Bronchial epithelial cell (primary cell): Measurements from ENCODE around the gene SYDE2. TPM values are rescaled to one million over a fixed set of nuclear protein-coding genes. Genes with fewer than 3 reads are reported as not detected.

Experiments
- DNase-seq: peaks from one replicate; pipeline ENCODE4 v3.0.0-alpha.2; 2010; ENCODE audit warnings: low read depth
- FAIRE-seq: peaks from 2 replicates; lab custom pipeline; 2011; peaks lifted over from hg19 to GRCh38; lab: Jason Lieb, UNC
- H3K27me3 ChIP-seq: 2 replicates; pipeline ENCODE4 v1.5.1; 2011; ENCODE audit warnings: low read length; ENCODE audit not compliant: control insufficient read depth, insufficient read depth
- H3K36me3 ChIP-seq: 2 replicates; pipeline ENCODE4 v1.5.1; 2011; ENCODE audit warnings: low read length; ENCODE audit not compliant: control insufficient read depth, insufficient read depth
- H3K4me3 ChIP-seq: 2 replicates; pipeline ENCODE4 v1.5.1; 2011; ENCODE audit warnings: mild to moderate bottlenecking, low read depth, low read length, control low read depth
- CTCF ChIP-seq: IDR thresholded peaks from 2 replicates; pipeline ENCODE4 v1.5.1; 2011; ENCODE audit warnings: mild to moderate bottlenecking, moderate library complexity, low read length, control low read depth, inconsistent platforms; ENCODE audit not compliant: insufficient read depth, severe bottlenecking
- total RNA-seq: library from RNA; depleted of rRNA; stranded (reverse); fragments of >200 nt; gene quantifications from 2 replicates; pipeline ENCODE4 v1.2.1, GENCODE V29; 2014

Gene SYDE2
- total RNA-seq, 1 donor from 2014 or later = 4.7 TPM

- H3K27me3 ChIP-seq = no peaks in the 10 kb centered on the region
- H3K36me3 ChIP-seq = no peaks in the 10 kb centered on the region
- no peak for TF ChIP-seq CTCF
- H3K4me3 ChIP-seq = no peak overlapping the region
- no peak for FAIRE-seq
- no peak for DNase-seq
These were observed 22.4 kb downstream of the SYDE2 start for GRCh38 chr1:85178396-85178795.

DNA sequence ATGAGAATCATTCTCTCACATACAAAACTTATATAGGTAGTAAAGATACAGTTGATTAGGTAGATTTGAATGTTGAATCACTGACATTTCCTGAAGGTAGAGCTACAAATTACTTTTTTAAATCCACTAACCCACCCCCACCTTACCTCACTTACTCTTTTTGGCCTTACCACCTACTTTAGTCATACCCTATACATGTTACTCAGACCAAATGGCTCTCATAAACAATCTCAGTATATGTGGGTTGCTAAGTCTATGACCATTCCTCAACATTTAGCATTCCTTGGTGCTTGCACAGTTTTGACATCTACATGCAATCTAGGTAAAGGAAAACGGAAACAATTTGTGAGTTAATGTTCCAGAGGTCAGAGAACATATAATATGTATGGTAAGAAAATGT, 26.3 kb downstream of the SYDE2 start:
- Histone ChIP-seq H3K4me3 (no peak overlapping the region), H3K36me3 (no peaks in the 10 kb centered on the region), H3K27me3 (no peaks in the 10 kb centered on the region)
- no peak for TF ChIP-seq CTCF
- DNase-seq (no peak), FAIRE-seq (no peak)

DNA sequence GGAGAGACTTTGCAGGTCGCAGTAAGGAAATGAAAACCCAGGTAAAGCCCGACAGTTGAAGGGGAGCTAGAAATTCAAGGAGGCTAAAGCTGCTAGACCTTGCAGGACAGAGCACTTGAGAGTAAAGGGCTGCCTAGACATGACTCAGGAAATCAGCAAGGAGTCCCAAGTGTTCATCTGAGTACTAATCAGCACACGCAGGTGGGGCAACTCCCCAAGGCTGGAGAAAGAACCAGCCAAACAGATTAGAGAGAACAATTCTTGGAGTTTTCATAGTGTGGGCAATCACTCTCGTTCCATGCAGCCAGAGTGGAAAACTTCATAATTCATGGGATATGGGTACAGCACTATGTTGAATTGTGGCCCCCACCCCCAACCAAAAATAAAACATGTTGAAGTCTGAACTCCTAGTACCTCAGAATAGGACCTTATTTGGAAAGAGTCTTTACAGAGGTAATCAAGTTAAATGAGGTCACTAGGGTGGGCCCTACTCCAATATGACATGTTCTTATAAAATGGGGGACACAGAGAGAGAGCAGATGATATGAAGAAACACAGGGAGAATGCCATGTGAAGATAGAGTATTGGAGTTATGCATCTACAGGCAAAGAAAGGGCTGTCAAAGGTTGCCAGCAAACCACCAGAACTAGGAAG, 28.0 kb downstream of the SYDE2 start:
- no peak for TF ChIP-seq CTCF
- no peaks in the 10 kb centered on the region for H3K36me3 ChIP-seq
- DNase-seq (peak; percentile 43), FAIRE-seq (no peak)
- H3K27me3 ChIP-seq = no peaks in the 10 kb centered on the region
- H3K4me3 ChIP-seq = no peak overlapping the region

GRCh38 chr1:85171721-85172120, 29.1 kb downstream of the SYDE2 start:
- no peak for FAIRE-seq
- H3K27me3 ChIP-seq = no peaks in the 10 kb centered on the region
- H3K36me3 ChIP-seq = no peaks in the 10 kb centered on the region
- DNase-seq = no peak
- no peak overlapping the region for H3K4me3 ChIP-seq
- no peak for TF ChIP-seq CTCF

- no peaks in the 10 kb centered on the region for H3K27me3 ChIP-seq
- H3K4me3 ChIP-seq = no peak overlapping the region
- H3K36me3 ChIP-seq = no peaks in the 10 kb centered on the region
- DNase-seq = no peak
- TF ChIP-seq CTCF = no peak
- no peak for FAIRE-seq
These were observed 31.9 kb downstream of the SYDE2 start for GRCh38 chr1:85168884-85169283.

- no peak for TF ChIP-seq CTCF
- Histone ChIP-seq H3K27me3 (no peaks in the 10 kb centered on the region), H3K36me3 (no peaks in the 10 kb centered on the region), H3K4me3 (no peak overlapping the region)
- FAIRE-seq (no peak), DNase-seq (no peak)
These were observed 34.5 kb downstream of the SYDE2 start for GRCh38 chr1:85166351-85166750.
